ENCODE measurements around the gene PDP2.

PDP2 gene

GRCh38 chr16:66874079-66874775, 6.1 kb upstream of the PDP2 start:
- TF ChIP-seq CTCF (IDR thresholded peaks at IDR 0.05; ENCODE audit: low read depth, low read length): no peak

GRCh38 chr16:66878067-66878466, 2.2 kb upstream of the PDP2 start:
- H3K4me3 ChIP-seq (ENCODE audit: low read depth, low read length): no peak overlapping the region
- TF ChIP-seq CTCF (IDR thresholded peaks at IDR 0.05; ENCODE audit: low read depth, low read length): no peak

More at GRCh38 chr16:66874079-66874775, 6.1 kb upstream of the PDP2 start:
- no peak overlapping the region for H3K4me3 ChIP-seq (ENCODE audit: low read depth, low read length)

GRCh38 chr16:66881014-66881417, 701 bp downstream of the PDP2 start:
- H3K4me3 ChIP-seq (ENCODE audit: low read depth, low read length): peak overlapping the region; percentile 89
- TF ChIP-seq CTCF (IDR thresholded peaks at IDR 0.05; ENCODE audit: low read depth, low read length): no peak

- peak overlapping the region; percentile 89 for H3K4me3 ChIP-seq (ENCODE audit: low read depth, low read length)
- no peak for TF ChIP-seq CTCF (IDR thresholded peaks at IDR 0.05; ENCODE audit: low read depth, low read length)
These were observed 1.2 kb downstream of the PDP2 start for GRCh38 chr16:66881560-66881959.

- H3K4me3 ChIP-seq (ENCODE audit: low read depth, low read length): no peak overlapping the region
- TF ChIP-seq CTCF (IDR thresholded peaks at IDR 0.05; ENCODE audit: low read depth, low read length): no peak
These were observed 1.7 kb downstream of the PDP2 start for GRCh38 chr16:66881964-66882508.

- TF ChIP-seq CTCF (IDR thresholded peaks at IDR 0.05; ENCODE audit: low read depth, low read length): no peak
- no peak overlapping the region for H3K4me3 ChIP-seq (ENCODE audit: low read depth, low read length)
These were observed 2.4 kb downstream of the PDP2 start for GRCh38 chr16:66882702-66883101.

GRCh38 chr16:66885491-66885890, 5.2 kb downstream of the PDP2 start:
- TF ChIP-seq CTCF (IDR thresholded peaks at IDR 0.05; ENCODE audit: low read depth, low read length): no peak
- no peak overlapping the region for H3K4me3 ChIP-seq (ENCODE audit: low read depth, low read length)
